Measurements from ENCODE around the gene MRPL53. TPM values are rescaled to one million over a fixed set of nuclear protein-coding genes. Genes with fewer than 3 reads are reported as not detected.

Gene MRPL53
- total RNA-seq, 1 experiment from 2014 or later, result 52.1 TPM

GRCh38 chr2:74515981-74516633, 43.6 kb upstream of the MRPL53 start (continued):
- no peak for TF ChIP-seq JAZF1 (CRISPR knock-in tag; IDR thresholded peaks at IDR 0.05)
- TF ChIP-seq, protein P1, sequence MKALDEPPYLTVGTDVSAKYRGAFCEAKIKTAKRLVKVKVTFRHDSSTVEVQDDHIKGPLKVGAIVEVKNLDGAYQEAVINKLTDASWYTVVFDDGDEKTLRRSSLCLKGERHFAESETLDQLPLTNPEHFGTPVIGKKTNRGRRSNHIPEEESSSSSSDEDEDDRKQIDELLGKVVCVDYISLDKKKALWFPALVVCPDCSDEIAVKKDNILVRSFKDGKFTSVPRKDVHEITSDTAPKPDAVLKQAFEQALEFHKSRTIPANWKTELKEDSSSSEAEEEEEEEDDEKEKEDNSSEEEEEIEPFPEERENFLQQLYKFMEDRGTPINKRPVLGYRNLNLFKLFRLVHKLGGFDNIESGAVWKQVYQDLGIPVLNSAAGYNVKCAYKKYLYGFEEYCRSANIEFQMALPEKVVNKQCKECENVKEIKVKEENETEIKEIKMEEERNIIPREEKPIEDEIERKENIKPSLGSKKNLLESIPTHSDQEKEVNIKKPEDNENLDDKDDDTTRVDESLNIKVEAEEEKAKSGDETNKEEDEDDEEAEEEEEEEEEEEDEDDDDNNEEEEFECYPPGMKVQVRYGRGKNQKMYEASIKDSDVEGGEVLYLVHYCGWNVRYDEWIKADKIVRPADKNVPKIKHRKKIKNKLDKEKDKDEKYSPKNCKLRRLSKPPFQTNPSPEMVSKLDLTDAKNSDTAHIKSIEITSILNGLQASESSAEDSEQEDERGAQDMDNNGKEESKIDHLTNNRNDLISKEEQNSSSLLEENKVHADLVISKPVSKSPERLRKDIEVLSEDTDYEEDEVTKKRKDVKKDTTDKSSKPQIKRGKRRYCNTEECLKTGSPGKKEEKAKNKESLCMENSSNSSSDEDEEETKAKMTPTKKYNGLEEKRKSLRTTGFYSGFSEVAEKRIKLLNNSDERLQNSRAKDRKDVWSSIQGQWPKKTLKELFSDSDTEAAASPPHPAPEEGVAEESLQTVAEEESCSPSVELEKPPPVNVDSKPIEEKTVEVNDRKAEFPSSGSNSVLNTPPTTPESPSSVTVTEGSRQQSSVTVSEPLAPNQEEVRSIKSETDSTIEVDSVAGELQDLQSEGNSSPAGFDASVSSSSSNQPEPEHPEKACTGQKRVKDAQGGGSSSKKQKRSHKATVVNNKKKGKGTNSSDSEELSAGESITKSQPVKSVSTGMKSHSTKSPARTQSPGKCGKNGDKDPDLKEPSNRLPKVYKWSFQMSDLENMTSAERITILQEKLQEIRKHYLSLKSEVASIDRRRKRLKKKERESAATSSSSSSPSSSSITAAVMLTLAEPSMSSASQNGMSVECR (CRISPR knock-in tag; IDR thresholded peaks at IDR 0.05; ENCODE audit: borderline replicate concordance), result peak; percentile 79
- peak; percentile 76; the same call in 1 of the 2 replicates for TF ChIP-seq ESRRA (CRISPR knock-in tag; IDR thresholded peaks at IDR 0.05; ENCODE audit: borderline replicate concordance)
- no peak for TF ChIP-seq ZNF671 (CRISPR knock-in tag; IDR thresholded peaks at IDR 0.05)
- peak; percentile 80 for TF ChIP-seq TEAD4 (CRISPR knock-in tag; IDR thresholded peaks at IDR 0.05)
- TF ChIP-seq JUN (CRISPR knock-in tag; IDR thresholded peaks at IDR 0.05), result peak; percentile 93
- peak; percentile 66; the same call in 1 of the 2 replicates for TF ChIP-seq NR2C2 (CRISPR knock-in tag; IDR thresholded peaks at IDR 0.05)
- TF ChIP-seq, protein P2, sequence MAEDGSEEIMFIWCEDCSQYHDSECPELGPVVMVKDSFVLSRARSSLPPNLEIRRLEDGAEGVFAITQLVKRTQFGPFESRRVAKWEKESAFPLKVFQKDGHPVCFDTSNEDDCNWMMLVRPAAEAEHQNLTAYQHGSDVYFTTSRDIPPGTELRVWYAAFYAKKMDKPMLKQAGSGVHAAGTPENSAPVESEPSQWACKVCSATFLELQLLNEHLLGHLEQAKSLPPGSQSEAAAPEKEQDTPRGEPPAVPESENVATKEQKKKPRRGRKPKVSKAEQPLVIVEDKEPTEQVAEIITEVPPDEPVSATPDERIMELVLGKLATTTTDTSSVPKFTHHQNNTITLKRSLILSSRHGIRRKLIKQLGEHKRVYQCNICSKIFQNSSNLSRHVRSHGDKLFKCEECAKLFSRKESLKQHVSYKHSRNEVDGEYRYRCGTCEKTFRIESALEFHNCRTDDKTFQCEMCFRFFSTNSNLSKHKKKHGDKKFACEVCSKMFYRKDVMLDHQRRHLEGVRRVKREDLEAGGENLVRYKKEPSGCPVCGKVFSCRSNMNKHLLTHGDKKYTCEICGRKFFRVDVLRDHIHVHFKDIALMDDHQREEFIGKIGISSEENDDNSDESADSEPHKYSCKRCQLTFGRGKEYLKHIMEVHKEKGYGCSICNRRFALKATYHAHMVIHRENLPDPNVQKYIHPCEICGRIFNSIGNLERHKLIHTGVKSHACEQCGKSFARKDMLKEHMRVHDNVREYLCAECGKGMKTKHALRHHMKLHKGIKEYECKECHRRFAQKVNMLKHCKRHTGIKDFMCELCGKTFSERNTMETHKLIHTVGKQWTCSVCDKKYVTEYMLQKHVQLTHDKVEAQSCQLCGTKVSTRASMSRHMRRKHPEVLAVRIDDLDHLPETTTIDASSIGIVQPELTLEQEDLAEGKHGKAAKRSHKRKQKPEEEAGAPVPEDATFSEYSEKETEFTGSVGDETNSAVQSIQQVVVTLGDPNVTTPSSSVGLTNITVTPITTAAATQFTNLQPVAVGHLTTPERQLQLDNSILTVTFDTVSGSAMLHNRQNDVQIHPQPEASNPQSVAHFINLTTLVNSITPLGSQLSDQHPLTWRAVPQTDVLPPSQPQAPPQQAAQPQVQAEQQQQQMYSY (CRISPR knock-in tag; IDR thresholded peaks at IDR 0.05), result peak; percentile 48
- TF ChIP-seq, protein P3, sequence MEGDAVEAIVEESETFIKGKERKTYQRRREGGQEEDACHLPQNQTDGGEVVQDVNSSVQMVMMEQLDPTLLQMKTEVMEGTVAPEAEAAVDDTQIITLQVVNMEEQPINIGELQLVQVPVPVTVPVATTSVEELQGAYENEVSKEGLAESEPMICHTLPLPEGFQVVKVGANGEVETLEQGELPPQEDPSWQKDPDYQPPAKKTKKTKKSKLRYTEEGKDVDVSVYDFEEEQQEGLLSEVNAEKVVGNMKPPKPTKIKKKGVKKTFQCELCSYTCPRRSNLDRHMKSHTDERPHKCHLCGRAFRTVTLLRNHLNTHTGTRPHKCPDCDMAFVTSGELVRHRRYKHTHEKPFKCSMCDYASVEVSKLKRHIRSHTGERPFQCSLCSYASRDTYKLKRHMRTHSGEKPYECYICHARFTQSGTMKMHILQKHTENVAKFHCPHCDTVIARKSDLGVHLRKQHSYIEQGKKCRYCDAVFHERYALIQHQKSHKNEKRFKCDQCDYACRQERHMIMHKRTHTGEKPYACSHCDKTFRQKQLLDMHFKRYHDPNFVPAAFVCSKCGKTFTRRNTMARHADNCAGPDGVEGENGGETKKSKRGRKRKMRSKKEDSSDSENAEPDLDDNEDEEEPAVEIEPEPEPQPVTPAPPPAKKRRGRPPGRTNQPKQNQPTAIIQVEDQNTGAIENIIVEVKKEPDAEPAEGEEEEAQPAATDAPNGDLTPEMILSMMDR (IDR thresholded peaks at IDR 0.05), result no peak
- TF ChIP-seq AFF4 (CRISPR knock-in tag; IDR thresholded peaks at IDR 0.05; ENCODE audit: borderline replicate concordance), result peak; percentile 97
- TF ChIP-seq ZNF512 (CRISPR knock-in tag; IDR thresholded peaks at IDR 0.05; ENCODE audit: borderline replicate concordance), result 0 out of 2 replicates have a peak, but pooled peaks have one; percentile 15
- peak; percentile 99 for TF ChIP-seq MAX (CRISPR knock-in tag; IDR thresholded peaks at IDR 0.05)
- peak; percentile 54; the same call in 1 of the 2 replicates for TF ChIP-seq CREM (CRISPR knock-in tag; IDR thresholded peaks at IDR 0.05)
- TF ChIP-seq ZNF263 (CRISPR knock-in tag; IDR thresholded peaks at IDR 0.05; ENCODE audit: low read depth), result no peak; the same call in 1 of the 2 replicates
- no peak; the same call in 1 of the 2 replicates for TF ChIP-seq ZNF232 (CRISPR knock-in tag; IDR thresholded peaks at IDR 0.05)
- peak; percentile 67; the same call in 1 of the 2 replicates for TF ChIP-seq ZBTB21 (CRISPR knock-in tag; IDR thresholded peaks at IDR 0.05; ENCODE audit: borderline replicate concordance)
- TF ChIP-seq EMX1 (CRISPR knock-in tag; IDR thresholded peaks at IDR 0.05), result no peak
- TF ChIP-seq, protein P4, sequence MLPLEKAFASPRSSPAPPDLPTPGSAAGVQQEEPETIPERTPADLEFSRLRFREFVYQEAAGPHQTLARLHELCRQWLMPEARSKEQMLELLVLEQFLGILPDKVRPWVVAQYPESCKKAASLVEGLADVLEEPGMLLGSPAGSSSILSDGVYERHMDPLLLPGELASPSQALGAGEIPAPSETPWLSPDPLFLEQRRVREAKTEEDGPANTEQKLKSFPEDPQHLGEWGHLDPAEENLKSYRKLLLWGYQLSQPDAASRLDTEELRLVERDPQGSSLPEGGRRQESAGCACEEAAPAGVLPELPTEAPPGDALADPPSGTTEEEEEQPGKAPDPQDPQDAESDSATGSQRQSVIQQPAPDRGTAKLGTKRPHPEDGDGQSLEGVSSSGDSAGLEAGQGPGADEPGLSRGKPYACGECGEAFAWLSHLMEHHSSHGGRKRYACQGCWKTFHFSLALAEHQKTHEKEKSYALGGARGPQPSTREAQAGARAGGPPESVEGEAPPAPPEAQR (CRISPR knock-in tag; IDR thresholded peaks at IDR 0.05), result no peak
- TF ChIP-seq HMGA2 (CRISPR knock-in tag; IDR thresholded peaks at IDR 0.05), result no peak
- peak; percentile 96 for TF ChIP-seq ETV6 (CRISPR knock-in tag; IDR thresholded peaks at IDR 0.05)
- TF ChIP-seq FOXJ3 (CRISPR knock-in tag; IDR thresholded peaks at IDR 0.05; ENCODE audit: borderline replicate concordance), result no peak
- TF ChIP-seq ELF4 (CRISPR knock-in tag; IDR thresholded peaks at IDR 0.05; ENCODE audit: low read depth), result peak; percentile 43; the same call in 1 of the 2 replicates

Data from WTC11 (cell line).